ENCODE data around the gene RNF44. TPM values are rescaled to one million over a fixed set of nuclear protein-coding genes. Genes with fewer than 3 reads are reported as not detected.

RNF44 gene
- total and polyA plus RNA-seq, 4 donors = 15.3 to 40.5 (median 25.5) TPM

GRCh38 chr5:176503496-176503895, 33.7 kb downstream of the RNF44 start:
- Histone ChIP-seq H3K27me3 (ENCODE audit: control insufficient read depth in 3 of 3, insufficient read depth in 3 of 3, low read length in 2 of 3) (no peaks in the 10 kb centered on the region), H3K36me3 (ENCODE audit: control insufficient read depth in 4 of 4, insufficient read depth in 4 of 4, low read length in 4 of 4) (peaks cover 26 to 51% (median 38%) of the 10 kb centered on the region in 4 donors), H3K9ac (ENCODE audit: insufficient read depth in 1 of 2, low read length in 2 of 2) (no peak overlapping the region), H3K4me1 (ENCODE audit: control insufficient read depth in 5 of 5, insufficient read depth in 5 of 5, low read length in 5 of 5) (no peaks in the 10 kb centered on the region), H3K4me3 (no peak overlapping the region), H3K9me3 (ENCODE audit: control insufficient read depth in 4 of 4, insufficient read depth in 3 of 4, low read length in 3 of 4) (no peaks in the 10 kb centered on the region), H3K27ac (ENCODE audit: low read depth in 1 of 2, low read length in 1 of 2) (no peak overlapping the region)
- DNase-seq (no peak), ATAC-seq (ENCODE audit: insufficient read depth, low FRiP score) (no peak)
- 94 to 98% methylated on average over 5 of the region's 5 CpGs for WGBS, 2 donors
- TF ChIP-seq CTCF (IDR thresholded peaks at IDR 0.05; ENCODE audit: control extremely low read depth, extremely low read depth) = no peak

- 95 to 98% methylated on average over 1 of the region's 1 CpG for WGBS, 2 donors
- no peak for DNase-seq
- no peak overlapping the region for H3K4me3 ChIP-seq
- no peak for ATAC-seq (ENCODE audit: insufficient read depth, low FRiP score)
- no peaks in the 10 kb centered on the region for H3K27me3 ChIP-seq (ENCODE audit: control insufficient read depth in 3 of 3, insufficient read depth in 3 of 3, low read length in 2 of 3)
- H3K9me3 ChIP-seq (ENCODE audit: control insufficient read depth in 4 of 4, insufficient read depth in 3 of 4, low read length in 3 of 4) = no peaks in the 10 kb centered on the region
- H3K9ac ChIP-seq (ENCODE audit: insufficient read depth in 1 of 2, low read length in 2 of 2) = no peak overlapping the region
- no peaks in the 10 kb centered on the region for H3K4me1 ChIP-seq (ENCODE audit: control insufficient read depth in 5 of 5, insufficient read depth in 5 of 5, low read length in 5 of 5)
- H3K36me3 ChIP-seq (ENCODE audit: control insufficient read depth in 4 of 4, insufficient read depth in 4 of 4, low read length in 4 of 4) = peaks cover 22 to 45% (median 37%) of the 10 kb centered on the region in 4 donors
- TF ChIP-seq CTCF (IDR thresholded peaks at IDR 0.05; ENCODE audit: control extremely low read depth, extremely low read depth) = no peak
- H3K27ac ChIP-seq (ENCODE audit: low read depth in 1 of 2, low read length in 1 of 2) = no peak overlapping the region
Observed at GRCh38 chr5:176501333-176501732, 35.9 kb downstream of the RNF44 start.

GRCh38 chr5:176500511-176500910, 36.7 kb downstream of the RNF44 start:
- Histone ChIP-seq H3K4me3 (no peak overlapping the region), H3K36me3 (ENCODE audit: control insufficient read depth in 4 of 4, insufficient read depth in 4 of 4, low read length in 4 of 4) (peaks cover 28 to 51% (median 40%) of the 10 kb centered on the region in 4 donors), H3K9me3 (ENCODE audit: control insufficient read depth in 4 of 4, insufficient read depth in 3 of 4, low read length in 3 of 4) (no peaks in the 10 kb centered on the region), H3K9ac (ENCODE audit: insufficient read depth in 1 of 2, low read length in 2 of 2) (no peak overlapping the region), H3K4me1 (ENCODE audit: control insufficient read depth in 5 of 5, insufficient read depth in 5 of 5, low read length in 5 of 5) (no peaks in the 10 kb centered on the region), H3K27ac (ENCODE audit: low read depth in 1 of 2, low read length in 1 of 2) (no peak overlapping the region), H3K27me3 (ENCODE audit: control insufficient read depth in 3 of 3, insufficient read depth in 3 of 3, low read length in 2 of 3) (no peaks in the 10 kb centered on the region)
- no peak for TF ChIP-seq CTCF (IDR thresholded peaks at IDR 0.05; ENCODE audit: control extremely low read depth, extremely low read depth)
- WGBS, 2 donors = 96 to 100% methylated on average over 3 of the region's 3 CpGs
- ATAC-seq (ENCODE audit: insufficient read depth, low FRiP score) (no peak), DNase-seq (no peak)

- peaks cover 33 to 57% (median 41%) of the 10 kb centered on the region in 4 donors for H3K36me3 ChIP-seq (ENCODE audit: control insufficient read depth in 4 of 4, insufficient read depth in 4 of 4, low read length in 4 of 4)
- no peak for TF ChIP-seq CTCF (IDR thresholded peaks at IDR 0.05; ENCODE audit: control extremely low read depth, extremely low read depth)
- WGBS, 2 donors = 96 to 98% methylated on average over 5 of the region's 5 CpGs
Observed at GRCh38 chr5:176499273-176499672, 37.9 kb downstream of the RNF44 start.

More at GRCh38 chr5:176499273-176499672, 37.9 kb downstream of the RNF44 start:
- DNase-seq = no peak
- H3K27ac ChIP-seq (ENCODE audit: low read depth in 1 of 2, low read length in 1 of 2) = no peak overlapping the region
- ATAC-seq (ENCODE audit: insufficient read depth, low FRiP score) = no peak
- no peaks in the 10 kb centered on the region for H3K9me3 ChIP-seq (ENCODE audit: control insufficient read depth in 4 of 4, insufficient read depth in 3 of 4, low read length in 3 of 4)
- H3K4me3 ChIP-seq = no peak overlapping the region
- H3K4me1 ChIP-seq (ENCODE audit: control insufficient read depth in 5 of 5, insufficient read depth in 5 of 5, low read length in 5 of 5) = no peaks in the 10 kb centered on the region
- H3K9ac ChIP-seq (ENCODE audit: insufficient read depth in 1 of 2, low read length in 2 of 2) = no peak overlapping the region
- H3K27me3 ChIP-seq (ENCODE audit: control insufficient read depth in 3 of 3, insufficient read depth in 3 of 3, low read length in 2 of 3) = no peaks in the 10 kb centered on the region

Data from lung (tissue), 12 donors.